WTC11 (cell line): ENCODE data around the gene EYA2. TPM values are rescaled to one million over a fixed set of nuclear protein-coding genes. Genes with fewer than 3 reads are reported as not detected.

ENCODE experiments used
- ATAC-seq: fragments of 200-7000 bp; cut with Tn5 transposase; 2 replicates; pipeline ENCODE4 v1.10.0; 2021; ENCODE audit warnings: mild to moderate bottlenecking, moderate library complexity
- CTCF ChIA-PET: fragments of 300-600 bp; sonication (Branson Sonifier 250); formaldehyde crosslinking; loops from one replicate; lab custom pipeline; 2021; ENCODE audit warnings: antibody characterized with exemption; lab: Charles Lee
- POLR2A ChIA-PET: fragments of 350-600 bp; sonication (Branson Sonifier 250); formaldehyde crosslinking; loops from one replicate; lab custom pipeline; 2021; ENCODE audit warnings: antibody characterized with exemption; lab: Charles Lee
- DNase-seq: peaks from one replicate; pipeline ENCODE4 v3.0.0; 2021; ENCODE audit warnings: low spot score
- H3K27ac Mint-ChIP-seq: 2 replicates; pipeline ENCODE4 v1.8.0; 2021; ENCODE audit warnings: mixed read lengths
- H3K27me3 Mint-ChIP-seq: 2 replicates; pipeline ENCODE4 v1.8.0; 2021; ENCODE audit warnings: low read depth, mild to moderate bottlenecking, moderate library complexity, mixed read lengths
- H3K36me3 Mint-ChIP-seq: 2 replicates; pipeline ENCODE4 v1.8.0; 2021; ENCODE audit warnings: mixed read lengths
- H3K4me1 Mint-ChIP-seq: 2 replicates; pipeline ENCODE4 v1.8.0; 2022; ENCODE audit warnings: mixed read lengths
- H3K4me3 Mint-ChIP-seq: 2 replicates; pipeline ENCODE4 v1.8.0; 2021; ENCODE audit warnings: mild to moderate bottlenecking, moderate library complexity, mixed read lengths
- H3K9me3 Mint-ChIP-seq: 2 replicates; pipeline ENCODE4 v1.8.0; 2021; ENCODE audit warnings: mixed read lengths
- AFF4 ChIP-seq: sonication (generic); formaldehyde crosslinking; IDR thresholded peaks from 2 replicates; pipeline ENCODE4 v1.8.1; 2023; ENCODE audit warnings: mild to moderate bottlenecking, missing genetic modification reagents, borderline replicate concordance
- ATF6 ChIP-seq: sonication (generic); formaldehyde crosslinking; IDR thresholded peaks from 2 replicates; pipeline ENCODE4 v1.8.1; 2023; ENCODE audit warnings: mild to moderate bottlenecking, missing genetic modification reagents
- E2F5 ChIP-seq: sonication (generic); formaldehyde crosslinking; IDR thresholded peaks from 2 replicates; pipeline ENCODE4 v1.8.1; 2022; ENCODE audit warnings: mild to moderate bottlenecking, moderate library complexity, missing genetic modification reagents
- EMX1 ChIP-seq: fragments of 250-450 bp; sonication (Bioruptor Pico); IDR thresholded peaks from 2 replicates; pipeline ENCODE4 v1.8.0; 2021; ENCODE audit warnings: mild to moderate bottlenecking
- ETV6 ChIP-seq: sonication (generic); formaldehyde crosslinking; IDR thresholded peaks from 2 replicates; pipeline ENCODE4 v1.8.1; 2022; ENCODE audit warnings: mild to moderate bottlenecking, missing genetic modification reagents
- JAZF1 ChIP-seq: fragments of 250-450 bp; sonication (Bioruptor Pico); IDR thresholded peaks from 2 replicates; pipeline ENCODE4 v1.9.0; 2021; ENCODE audit warnings: moderate library complexity, mild to moderate bottlenecking, inconsistent platforms
- JUN ChIP-seq: sonication (generic); formaldehyde crosslinking; IDR thresholded peaks from 2 replicates; pipeline ENCODE4 v1.8.0; 2023; ENCODE audit warnings: mild to moderate bottlenecking, missing genetic modification reagents
- MLX ChIP-seq: sonication (generic); formaldehyde crosslinking; IDR thresholded peaks from 2 replicates; pipeline ENCODE4 v1.8.1; 2023; ENCODE audit warnings: mild to moderate bottlenecking, missing genetic modification reagents, moderate library complexity
- MYBL2 ChIP-seq: sonication (generic); formaldehyde crosslinking; IDR thresholded peaks from 2 replicates; pipeline ENCODE4 v1.8.1; 2023; ENCODE audit warnings: mild to moderate bottlenecking, moderate library complexity, missing genetic modification reagents
- NFE2L1 ChIP-seq: sonication (generic); formaldehyde crosslinking; IDR thresholded peaks from 2 replicates; pipeline ENCODE4 v1.8.1; 2023; ENCODE audit warnings: missing genetic modification reagents
- NFYB ChIP-seq: sonication (generic); formaldehyde crosslinking; conservative IDR thresholded peaks from 2 replicates; pipeline ENCODE4 v1.8.0; 2022; ENCODE audit warnings: low read depth, missing genetic modification reagents
- NR1H2 ChIP-seq: sonication (generic); formaldehyde crosslinking; IDR thresholded peaks from 2 replicates; pipeline ENCODE4 v1.9.0; 2021; ENCODE audit warnings: mild to moderate bottlenecking, moderate library complexity, missing genetic modification reagents
- OVOL2 ChIP-seq: fragments of 250-450 bp; sonication (Bioruptor Pico); IDR thresholded peaks from 2 replicates; pipeline ENCODE4 v1.9.0; 2021; ENCODE audit warnings: mild to moderate bottlenecking, borderline replicate concordance
- TP53 ChIP-seq: sonication (generic); formaldehyde crosslinking; IDR thresholded peaks from 2 replicates; pipeline ENCODE4 v1.8.1; 2023; ENCODE audit warnings: mild to moderate bottlenecking, missing genetic modification reagents
- ZBTB43 ChIP-seq: sonication (generic); formaldehyde crosslinking; IDR thresholded peaks from 2 replicates; pipeline ENCODE4 v1.8.1; 2023; ENCODE audit warnings: mild to moderate bottlenecking, missing genetic modification reagents
- ZNF138 ChIP-seq: sonication (generic); formaldehyde crosslinking; conservative IDR thresholded peaks from 2 replicates; pipeline ENCODE4 v1.8.1; 2022; ENCODE audit warnings: mild to moderate bottlenecking, moderate library complexity, missing genetic modification reagents
- ZNF317 ChIP-seq: sonication (generic); formaldehyde crosslinking; IDR thresholded peaks from 2 replicates; pipeline ENCODE4 v1.8.1; 2023; ENCODE audit warnings: low read depth, mild to moderate bottlenecking, moderate library complexity, missing genetic modification reagents, borderline replicate concordance
- ZNF396 ChIP-seq: fragments of 250-450 bp; sonication (Bioruptor Pico); IDR thresholded peaks from 2 replicates; pipeline ENCODE4 v1.8.0; 2021; ENCODE audit warnings: mild to moderate bottlenecking, moderate library complexity, borderline replicate concordance
- total RNA-seq: library from RNA; stranded (reverse); gene quantifications from 3 replicates; pipeline ENCODE4 v1.2.3, GENCODE V29; 2021

Gene EYA2
- total RNA-seq, 1 experiment from 2014 or later, result 1.5 TPM

- no peak for TF ChIP-seq OVOL2 (CRISPR knock-in tag)
- no peak for TF ChIP-seq ETV6 (CRISPR knock-in tag)
- no peak for TF ChIP-seq ATF6 (CRISPR knock-in tag)
- TF ChIP-seq EMX1 (CRISPR knock-in tag), result no peak
- TF ChIP-seq AFF4, result no peak
- no peak for TF ChIP-seq ZNF317 (CRISPR knock-in tag)
- no peak for TF ChIP-seq E2F5 (CRISPR knock-in tag)
- TF ChIP-seq ZNF396 (CRISPR knock-in tag), result no peak
- TF ChIP-seq MLX (CRISPR knock-in tag), result no peak
- TF ChIP-seq NFE2L1 (CRISPR knock-in tag), result no peak
- TF ChIP-seq ZNF138 (CRISPR knock-in tag), result no peak
Measured at GRCh38 chr20:47057661-47058060, 163.0 kb downstream of the EYA2 start (continued).

GRCh38 chr20:47058236-47058635 is 163.6 kb downstream of the EYA2 start:
- no peak for ATAC-seq
- POLR2A ChIA-PET, result no interaction called here
- no peaks in the 10 kb centered on the region for H3K27me3 Mint-ChIP-seq
- TF ChIP-seq ZBTB43 (no peak), AFF4 (no peak), EMX1 (CRISPR knock-in tag) (no peak), ZNF317 (CRISPR knock-in tag) (no peak), NR1H2 (CRISPR knock-in tag) (no peak), ATF6 (CRISPR knock-in tag) (no peak), JUN (CRISPR knock-in tag) (no peak), JAZF1 (CRISPR knock-in tag) (no peak), MYBL2 (no peak), ZNF396 (CRISPR knock-in tag) (no peak), TP53 (CRISPR knock-in tag) (no peak), NFYB (no peak)
- TF ChIP-seq, all 79 proteins: peak for 0
- no peaks in the 10 kb centered on the region for H3K36me3 Mint-ChIP-seq
- CTCF ChIA-PET, result no interaction called here
- H3K27ac Mint-ChIP-seq, result no peak overlapping the region
- DNase-seq, result no peak
- no peak overlapping the region for H3K4me3 Mint-ChIP-seq
- H3K9me3 Mint-ChIP-seq, result peaks cover 8% of the 10 kb centered on the region; the same call in 1 of the 2 replicates
- no peaks in the 10 kb centered on the region for H3K4me1 Mint-ChIP-seq
